Stimulated activated CD4-positive, alpha-beta T cell treated with anti-CD3 and anti-CD28 coated beads, Interleukin-1b, Interleukin-23, amount 100 ng/mL, for 1 hour (primary cell): Measurements from ENCODE around the gene AZIN2.
"Not testable (repeated sequence)": the region's sequence is repeated elsewhere in the genome, so short reads cannot be mapped to it uniquely, and the experiment has no call there.

ENCODE experiments used
- DNase-seq, 2 donors: peaks; one replicate each; pipeline ENCODE4 v3.0.0-alpha.2; 2020; ENCODE audit warnings: low read depth in 2 of 2

AZIN2 gene

GRCh38 chr1:33080885-33081553 is at the start of gene AZIN2:
Gene AZIN2 (plus strand): TSS chr1:33081153. CDS start chr1:33082250, 1,097 bp downstream.
- peak; percentile 92 to 95 for DNase-seq

DNA sequence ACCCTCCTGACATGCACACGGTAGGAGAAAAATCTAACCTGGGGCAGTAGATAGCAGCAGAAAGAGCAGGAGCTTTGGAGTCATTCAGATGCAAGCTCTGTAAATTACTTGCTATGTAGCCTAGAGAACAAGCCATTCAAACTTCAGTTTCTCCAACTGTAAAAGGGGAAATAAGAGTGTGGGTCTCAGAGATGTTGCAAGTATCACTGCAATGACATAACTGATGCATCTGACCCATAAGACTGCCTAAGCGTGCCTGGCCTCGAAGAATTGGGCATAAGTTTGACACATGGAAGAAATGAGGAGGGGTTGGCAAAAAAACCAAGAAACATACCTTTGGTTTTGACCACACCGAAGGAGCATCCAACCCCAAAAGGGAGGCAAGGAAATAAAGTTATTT is 49.4 kb upstream of the AZIN2 start:
- DNase-seq, result no peak

DNA sequence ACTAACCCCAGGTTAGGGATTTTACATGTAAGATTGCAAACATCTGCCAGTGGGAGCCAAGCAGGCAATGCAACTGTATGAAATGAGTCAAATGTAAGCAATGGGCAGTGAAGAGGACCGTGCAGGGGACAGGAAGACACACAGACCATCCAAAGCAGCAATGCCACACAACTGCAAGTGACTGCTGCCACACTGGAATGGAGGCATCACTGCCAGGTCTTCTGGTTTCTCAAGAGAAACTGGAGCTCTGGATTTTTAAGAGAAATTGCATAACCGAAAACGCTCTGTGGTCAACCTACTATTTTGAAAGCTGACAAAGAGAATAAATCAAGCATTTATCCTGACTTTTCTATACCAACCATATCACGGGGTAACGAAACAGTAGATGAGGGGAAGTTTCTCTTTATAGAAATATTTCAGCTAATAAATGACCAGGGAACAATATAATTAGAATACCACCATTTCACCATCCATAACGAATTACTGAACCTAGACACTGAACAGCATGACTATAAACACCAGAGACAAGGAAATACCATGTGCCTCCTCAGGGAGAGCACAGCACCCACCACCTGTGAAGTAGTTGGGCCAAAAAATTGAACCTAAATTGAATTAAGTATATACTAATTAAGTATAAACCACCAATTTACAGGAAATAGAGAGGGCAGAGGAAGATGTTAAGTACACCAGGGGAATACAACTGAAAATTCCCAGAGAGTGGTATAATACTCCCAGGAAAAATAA is 48.7 kb upstream of the AZIN2 start:
- no peak for DNase-seq

GRCh38 chr1:33036051-33036525 is 44.9 kb upstream of the AZIN2 start:
- no peak for DNase-seq

DNA sequence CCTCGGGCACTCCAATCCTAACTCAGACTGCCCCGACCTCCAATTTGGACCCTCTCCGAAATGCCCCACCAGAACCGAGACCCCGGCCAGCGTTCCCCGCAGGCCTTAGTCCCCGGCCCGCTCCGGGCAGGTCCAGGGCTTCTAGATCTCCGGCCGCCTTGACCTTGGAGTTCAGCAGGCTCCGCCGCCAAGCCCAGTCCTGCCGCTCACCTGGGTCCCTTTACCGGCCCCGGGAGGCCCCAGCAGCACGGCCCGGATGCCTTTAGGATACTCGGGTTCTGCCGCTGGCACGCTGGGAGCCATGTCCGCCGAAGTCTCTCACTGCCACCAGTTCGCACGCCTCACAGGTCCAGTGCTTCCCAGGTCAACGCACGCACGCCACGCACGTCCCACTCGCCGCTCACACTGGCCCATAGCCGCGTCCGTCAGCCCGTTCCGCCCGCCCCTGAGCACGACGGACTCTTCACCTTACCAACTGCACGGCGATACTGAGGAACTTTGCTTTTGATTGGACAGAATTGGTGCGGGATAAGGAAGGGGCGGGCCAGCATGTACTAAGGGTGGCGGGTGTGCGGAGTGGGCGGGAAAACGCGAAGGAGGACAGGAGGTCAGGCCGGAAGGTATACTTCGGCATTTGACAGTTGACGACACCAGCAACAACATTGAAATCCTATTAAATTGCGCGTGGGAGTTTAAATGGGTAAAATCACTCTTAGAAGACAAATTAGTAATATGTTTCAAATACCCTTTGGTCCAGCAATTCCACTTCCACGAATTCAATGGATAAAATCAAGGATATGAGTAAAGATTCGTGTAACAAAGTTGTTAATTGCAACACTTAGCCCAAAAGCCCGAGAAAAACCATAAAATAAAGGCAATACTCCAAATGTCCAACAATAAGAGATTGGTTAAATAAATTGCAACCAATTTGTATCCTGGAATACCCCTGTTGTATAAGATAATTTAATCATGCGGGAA is 44.1 kb upstream of the AZIN2 start, which contains the start of gene AK2:
TSS of gene AK2 (minus strand) at position 358 of the 978 bp plus-strand sequence. CDS start at position 303, 55 bp downstream.
- peak; percentile 70 to 74 for DNase-seq

DNA sequence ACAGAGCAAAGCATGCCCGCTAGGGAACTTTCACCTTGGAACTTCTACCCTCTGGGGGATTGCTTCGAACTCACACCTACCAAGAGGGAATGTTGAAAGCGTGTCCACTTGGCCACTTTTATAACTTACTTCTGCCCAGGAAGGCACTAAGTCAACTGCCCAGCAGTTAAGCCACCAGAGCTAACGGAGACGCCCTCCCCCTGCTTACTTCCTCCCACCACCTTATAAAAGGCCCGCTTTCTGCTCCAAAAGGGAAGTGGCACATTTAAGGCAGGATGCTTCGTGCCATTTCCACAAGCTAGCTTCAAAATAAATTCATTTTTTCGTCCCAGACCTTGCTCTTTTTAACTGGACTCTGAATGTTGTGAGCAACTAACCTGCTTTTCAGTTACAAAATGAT is 41.1 kb upstream of the AZIN2 start:
- DNase-seq, result no peak

GRCh38 chr1:33041026-33041425 is 39.9 kb upstream of the AZIN2 start:
- DNase-seq, result no peak

DNA sequence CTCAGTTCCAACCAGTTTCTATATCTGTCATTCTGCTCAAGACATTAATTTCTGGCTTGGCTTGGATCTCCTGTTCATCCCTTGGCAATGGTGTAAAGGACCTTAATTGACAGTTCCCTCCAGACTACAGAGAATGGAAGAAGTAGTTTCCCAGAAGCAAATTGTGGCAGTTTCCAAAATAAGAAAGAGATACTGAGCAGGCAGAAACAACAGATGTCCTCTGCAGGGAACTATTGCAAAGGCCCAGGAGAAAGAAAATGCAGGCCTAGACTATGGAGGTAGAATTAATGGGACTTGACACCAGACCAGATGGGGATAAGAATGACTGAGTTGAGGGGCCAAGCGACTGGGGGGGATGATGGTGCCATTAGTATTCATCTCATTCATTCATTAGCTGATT is 38.1 kb upstream of the AZIN2 start:
- no peak for DNase-seq

DNA sequence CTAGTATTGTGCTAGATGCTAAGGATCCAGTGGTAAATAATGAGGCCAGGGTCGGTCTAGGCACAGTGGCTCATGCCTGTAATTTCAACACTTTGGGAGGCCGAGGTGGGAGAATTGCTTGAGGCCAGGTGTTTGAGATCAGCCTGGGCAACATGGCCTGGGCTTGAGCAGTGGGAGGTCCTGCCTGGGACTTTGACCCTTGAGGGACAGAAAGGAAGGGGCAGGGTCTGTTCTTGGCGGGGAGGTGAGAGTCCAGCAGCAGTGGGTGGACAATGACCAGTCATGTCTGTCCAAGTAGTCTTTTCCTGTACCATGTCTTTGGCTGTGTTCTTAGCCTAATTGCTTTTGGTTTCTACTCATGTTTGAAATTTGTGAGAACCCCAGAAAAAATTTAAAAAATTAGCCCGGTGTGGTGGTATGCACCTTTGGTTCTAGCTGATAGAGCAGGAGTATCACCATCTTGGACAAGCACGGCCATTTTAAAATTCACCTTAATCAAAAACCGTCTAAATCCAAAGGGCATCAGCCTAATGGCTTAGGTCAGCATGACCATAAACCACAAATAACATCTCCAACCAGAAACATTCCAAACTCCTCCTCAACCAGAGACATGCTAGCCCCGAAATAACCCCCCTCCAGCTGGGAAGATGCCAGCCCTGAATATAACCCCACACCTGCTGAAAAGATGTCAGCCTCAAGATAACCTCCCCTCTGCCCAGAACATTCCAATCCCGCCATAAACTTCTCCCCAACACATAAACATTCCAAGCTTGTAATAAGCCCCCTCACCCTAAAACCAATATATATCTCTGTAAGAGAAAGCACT is 37.5 kb upstream of the AZIN2 start:
- DNase-seq, result no peak

GRCh38 chr1:33045246-33045645 is 35.7 kb upstream of the AZIN2 start:
- no peak for DNase-seq

GRCh38 chr1:33045814-33046213 is 35.1 kb upstream of the AZIN2 start:
- no peak for DNase-seq

DNA sequence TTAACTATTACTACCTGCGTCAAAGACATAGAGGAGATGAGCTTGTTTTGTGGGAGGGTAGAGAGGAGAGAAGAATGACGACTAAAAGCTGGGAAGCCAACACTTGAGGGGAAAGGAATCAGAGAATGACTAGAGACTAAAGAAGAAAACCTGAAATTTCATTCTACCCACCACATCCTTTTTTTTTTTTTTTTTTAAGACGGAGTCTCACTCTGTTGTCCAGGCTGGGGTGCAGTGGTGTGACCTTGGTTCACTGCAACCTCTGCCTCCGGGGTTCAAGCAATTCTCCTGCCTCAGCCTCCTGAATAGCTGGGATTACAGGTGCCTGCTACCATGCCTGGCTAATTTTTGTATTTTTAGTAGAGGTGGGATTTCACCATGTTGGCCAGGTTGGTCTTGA is 34.7 kb upstream of the AZIN2 start:
- not testable (repeated sequence) for DNase-seq

- no peak for DNase-seq
Observed at GRCh38 chr1:33047290-33047689, 33.7 kb upstream of the AZIN2 start.

DNA sequence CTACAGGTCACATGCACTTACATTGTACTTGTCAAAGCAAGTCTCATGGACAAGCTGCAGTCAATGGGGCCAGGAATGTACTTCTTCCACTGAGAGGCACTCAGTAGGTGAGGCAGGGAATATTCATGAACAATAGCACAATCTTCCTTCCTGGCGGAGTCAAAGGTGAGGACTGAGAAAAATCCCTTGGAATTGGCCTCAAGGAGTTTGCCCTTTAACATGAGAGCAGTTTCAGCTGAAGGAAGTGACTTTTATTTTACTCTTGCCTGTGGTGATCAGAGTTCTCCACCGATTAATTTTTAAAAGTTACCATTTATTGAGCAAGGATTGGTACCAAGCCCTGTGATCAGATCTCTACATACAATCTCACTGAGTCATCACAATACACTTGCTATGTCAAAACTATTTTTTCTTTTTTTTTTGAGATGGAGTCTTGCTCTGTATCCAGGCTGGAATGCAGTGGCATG is 33.1 kb upstream of the AZIN2 start:
- no peak for DNase-seq

DNA sequence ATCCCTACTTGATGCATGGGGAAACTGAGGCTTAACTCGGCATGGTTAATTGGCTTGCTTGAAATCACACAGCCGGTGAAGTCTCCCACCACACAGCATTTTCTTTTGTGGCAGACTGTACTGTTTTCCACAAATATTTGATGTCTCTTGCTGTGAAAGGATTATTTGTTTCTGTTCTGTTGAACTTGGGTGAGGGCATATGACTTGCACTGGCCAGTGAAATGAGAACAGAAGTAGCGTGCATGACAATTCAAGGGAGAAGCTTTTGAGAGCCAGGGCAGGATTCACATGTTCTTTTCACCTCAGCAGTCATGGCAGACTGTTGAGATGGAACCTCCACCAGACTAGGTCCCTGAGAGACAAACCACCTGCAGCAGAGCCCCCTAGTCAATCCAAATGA is 32.5 kb upstream of the AZIN2 start:
- DNase-seq, result no peak

DNA sequence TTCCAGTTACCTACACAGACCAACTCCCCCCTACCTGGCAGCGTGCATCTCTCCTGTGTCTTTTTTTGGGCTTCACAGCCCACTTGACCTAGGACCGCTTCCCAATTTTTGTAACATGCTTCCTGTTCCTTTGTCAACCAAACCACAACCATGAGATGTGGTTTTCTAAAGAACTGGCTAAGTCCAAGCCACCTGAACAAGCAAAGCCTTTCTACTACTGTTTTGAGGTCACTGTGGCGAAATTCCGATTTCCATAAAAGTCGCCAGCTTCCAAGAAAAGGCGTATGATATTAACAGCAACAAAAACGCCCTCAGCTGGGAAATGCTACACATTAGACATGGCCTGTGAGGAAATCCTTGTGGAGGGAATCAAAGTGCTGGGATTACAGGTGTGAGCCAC is 31.6 kb upstream of the AZIN2 start:
- no peak for DNase-seq

GRCh38 chr1:33050221-33051076 is 30.5 kb upstream of the AZIN2 start:
- no peak for DNase-seq

DNA sequence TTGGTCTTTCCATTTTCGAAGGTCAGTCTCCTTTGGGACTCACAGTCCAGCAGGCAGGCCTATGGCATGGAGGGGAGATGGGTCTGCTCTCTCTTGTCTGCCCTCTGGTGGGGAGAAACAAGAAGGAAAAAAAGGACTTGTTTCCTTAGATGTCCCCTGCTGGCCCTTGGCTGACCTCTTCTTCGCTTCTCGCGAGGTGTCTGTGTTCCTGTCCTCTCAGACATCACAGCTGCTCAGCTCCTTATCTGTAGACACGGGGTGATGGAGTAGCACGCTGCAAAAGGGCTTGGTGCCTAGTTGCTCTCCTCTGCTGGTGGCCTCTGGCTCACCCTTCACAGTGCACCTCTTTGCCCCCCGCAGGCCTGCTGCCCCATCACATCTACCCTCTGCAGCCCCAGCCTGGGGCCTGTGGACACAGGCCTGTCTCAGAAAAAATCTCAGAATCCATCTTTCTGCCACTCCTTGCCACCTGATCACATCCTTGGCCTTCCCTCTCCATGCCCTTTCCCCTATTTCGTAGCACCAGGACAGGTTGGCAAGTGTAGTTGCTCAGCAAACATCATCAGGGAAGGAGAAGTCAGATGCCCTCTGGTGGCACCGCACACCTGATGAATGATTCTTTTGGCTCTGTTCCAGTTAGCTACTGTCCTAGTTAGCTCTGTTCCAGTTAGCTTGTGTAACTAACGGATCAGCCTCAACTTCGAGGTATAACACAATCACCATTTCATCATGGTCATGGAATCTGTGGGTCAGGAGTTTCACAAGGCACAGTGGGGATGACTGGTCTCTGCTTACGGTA is 25.5 kb upstream of the AZIN2 start:
- DNase-seq, result no peak

DNA sequence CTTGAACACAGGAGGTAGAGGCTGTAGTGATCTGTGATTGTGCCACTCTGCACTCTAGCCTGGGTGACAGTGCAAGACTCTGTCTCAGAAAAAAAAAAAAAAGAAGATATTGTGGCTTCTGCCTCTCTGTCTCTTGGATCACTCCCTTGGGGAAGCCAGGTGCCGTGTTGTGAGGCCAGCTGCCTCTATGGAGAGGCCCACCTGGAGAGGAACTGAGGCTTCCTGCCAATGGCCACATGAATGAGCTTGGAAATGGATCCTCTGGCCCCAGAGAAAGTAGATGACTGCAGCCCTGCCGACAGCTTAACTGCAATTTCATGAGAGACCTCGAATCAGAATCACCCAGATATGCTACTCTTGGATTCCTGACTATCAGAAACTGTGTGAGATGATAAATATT is 24.5 kb upstream of the AZIN2 start:
- DNase-seq, result no peak
